ENCODE data around the gene SEZ6. TPM values are rescaled to one million over a fixed set of nuclear protein-coding genes. Genes with fewer than 3 reads are reported as not detected.

Gene SEZ6, protein sequence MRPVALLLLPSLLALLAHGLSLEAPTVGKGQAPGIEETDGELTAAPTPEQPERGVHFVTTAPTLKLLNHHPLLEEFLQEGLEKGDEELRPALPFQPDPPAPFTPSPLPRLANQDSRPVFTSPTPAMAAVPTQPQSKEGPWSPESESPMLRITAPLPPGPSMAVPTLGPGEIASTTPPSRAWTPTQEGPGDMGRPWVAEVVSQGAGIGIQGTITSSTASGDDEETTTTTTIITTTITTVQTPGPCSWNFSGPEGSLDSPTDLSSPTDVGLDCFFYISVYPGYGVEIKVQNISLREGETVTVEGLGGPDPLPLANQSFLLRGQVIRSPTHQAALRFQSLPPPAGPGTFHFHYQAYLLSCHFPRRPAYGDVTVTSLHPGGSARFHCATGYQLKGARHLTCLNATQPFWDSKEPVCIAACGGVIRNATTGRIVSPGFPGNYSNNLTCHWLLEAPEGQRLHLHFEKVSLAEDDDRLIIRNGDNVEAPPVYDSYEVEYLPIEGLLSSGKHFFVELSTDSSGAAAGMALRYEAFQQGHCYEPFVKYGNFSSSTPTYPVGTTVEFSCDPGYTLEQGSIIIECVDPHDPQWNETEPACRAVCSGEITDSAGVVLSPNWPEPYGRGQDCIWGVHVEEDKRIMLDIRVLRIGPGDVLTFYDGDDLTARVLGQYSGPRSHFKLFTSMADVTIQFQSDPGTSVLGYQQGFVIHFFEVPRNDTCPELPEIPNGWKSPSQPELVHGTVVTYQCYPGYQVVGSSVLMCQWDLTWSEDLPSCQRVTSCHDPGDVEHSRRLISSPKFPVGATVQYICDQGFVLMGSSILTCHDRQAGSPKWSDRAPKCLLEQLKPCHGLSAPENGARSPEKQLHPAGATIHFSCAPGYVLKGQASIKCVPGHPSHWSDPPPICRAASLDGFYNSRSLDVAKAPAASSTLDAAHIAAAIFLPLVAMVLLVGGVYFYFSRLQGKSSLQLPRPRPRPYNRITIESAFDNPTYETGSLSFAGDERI
- 0.30 TPM for total RNA-seq

DNA sequence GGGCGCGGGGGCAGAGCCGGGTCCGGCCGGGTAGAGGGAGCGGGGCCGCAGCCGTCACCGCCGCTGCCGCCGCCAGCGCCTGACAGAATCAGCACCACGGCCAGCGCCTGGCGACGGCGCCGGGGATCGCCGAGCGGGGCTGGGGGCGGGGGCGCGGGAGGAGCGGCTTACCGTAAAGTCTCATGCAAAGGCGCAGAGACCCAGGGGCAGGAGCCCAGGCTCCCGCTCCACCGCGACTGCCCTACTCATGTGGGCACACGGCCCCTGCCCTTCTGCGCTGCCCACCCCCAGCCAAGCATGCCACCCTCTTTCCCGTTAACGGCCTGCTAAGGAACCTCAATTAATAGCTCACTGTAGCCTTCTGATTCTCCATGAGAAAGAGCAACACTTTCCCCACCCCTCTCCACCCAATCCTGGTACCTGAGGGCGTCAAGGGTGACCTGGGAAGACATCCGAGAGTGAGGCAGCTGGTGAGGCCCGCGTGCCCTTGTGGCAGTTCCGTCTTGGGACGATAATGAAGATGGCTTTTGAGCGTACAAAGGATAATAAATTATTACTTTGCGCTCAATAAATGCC, at the start of gene SEZ6:
TSS of gene SEZ6 (minus strand) at position 98 of the 576 bp plus-strand sequence. CDS start 164 bp downstream, outside the sequence.
- peak; percentile 37 for DNase-seq

DNA sequence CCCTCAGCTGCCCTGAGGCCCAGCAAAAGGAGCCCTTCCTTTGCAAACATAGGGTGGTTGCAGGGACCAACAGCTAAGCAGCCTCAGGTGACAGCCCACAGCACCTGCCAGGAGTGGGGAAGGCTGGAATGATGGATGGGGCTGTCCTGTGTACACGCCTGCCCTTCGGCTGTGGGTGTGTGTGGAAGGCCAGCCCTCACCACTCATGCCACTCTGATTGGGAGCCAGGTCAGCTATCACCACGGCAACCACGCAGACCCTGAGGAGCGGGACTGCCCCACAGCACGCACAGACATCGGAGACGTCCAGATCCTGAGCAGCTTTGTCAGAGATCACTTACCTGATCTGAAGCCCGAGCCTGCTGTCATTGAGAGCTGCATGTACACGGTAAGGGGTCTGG, 49.0 kb upstream of the SEZ6 start:
- no peak for DNase-seq

DNA sequence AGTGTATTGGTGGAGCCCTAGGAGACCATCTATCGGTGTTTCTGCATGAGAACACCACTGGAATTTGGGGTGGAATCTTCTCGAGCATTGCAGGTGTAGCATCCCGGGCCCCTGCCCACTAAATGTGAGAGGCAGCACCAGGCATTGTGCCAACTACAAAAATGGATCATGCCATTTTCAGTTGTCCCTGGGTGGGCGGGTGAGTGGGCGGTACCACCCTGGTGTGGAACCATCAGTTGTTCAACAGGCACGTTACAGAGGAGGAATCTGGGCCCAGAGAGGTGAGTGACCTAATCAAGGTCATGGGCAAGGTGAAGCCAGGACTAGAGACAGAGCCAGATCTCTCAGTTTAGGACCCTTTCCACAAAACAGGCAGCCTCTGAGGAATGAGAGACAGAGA, 45.9 kb upstream of the SEZ6 start:
- no peak for DNase-seq

DNA sequence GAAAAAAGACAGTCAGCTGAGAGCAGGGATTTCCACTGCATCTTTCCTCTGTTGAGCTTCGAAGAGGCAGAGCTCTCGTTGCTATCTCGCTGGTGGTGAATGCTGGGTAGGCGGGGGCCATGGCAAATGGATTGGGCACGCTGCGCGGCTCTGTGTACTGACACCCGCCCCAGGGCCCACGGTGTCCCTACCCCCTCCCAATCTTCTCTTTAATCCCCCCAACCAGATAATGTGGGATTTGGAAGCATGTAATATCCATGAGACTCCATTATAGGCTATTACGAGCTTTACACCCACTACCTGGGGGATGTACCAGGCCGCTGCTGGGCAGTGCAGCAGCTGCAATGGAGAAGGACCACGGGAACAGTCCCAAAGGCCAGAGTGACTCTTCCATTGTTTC, 45.4 kb upstream of the SEZ6 start:
- DNase-seq, result no peak

DNA sequence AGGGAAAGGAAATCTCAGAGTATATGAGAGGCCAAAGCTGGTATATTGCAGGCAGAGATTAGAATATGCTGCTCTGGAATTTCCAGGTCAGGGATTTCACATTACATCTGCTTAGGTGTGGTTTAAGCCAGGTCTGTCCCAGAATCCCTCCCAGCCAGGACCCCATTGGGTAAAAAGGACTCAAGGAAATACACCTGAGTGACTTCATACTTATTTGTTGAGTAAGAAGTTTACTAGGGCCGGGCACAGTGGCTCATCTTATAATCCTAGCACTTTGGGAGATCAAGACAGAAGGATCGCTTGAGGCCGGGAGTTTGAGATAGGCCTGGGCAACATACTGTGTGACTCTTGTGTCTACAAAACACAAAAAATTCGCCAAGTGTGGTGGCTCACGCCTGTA, 44.3 kb upstream of the SEZ6 start:
- DNase-seq, result no peak

DNA sequence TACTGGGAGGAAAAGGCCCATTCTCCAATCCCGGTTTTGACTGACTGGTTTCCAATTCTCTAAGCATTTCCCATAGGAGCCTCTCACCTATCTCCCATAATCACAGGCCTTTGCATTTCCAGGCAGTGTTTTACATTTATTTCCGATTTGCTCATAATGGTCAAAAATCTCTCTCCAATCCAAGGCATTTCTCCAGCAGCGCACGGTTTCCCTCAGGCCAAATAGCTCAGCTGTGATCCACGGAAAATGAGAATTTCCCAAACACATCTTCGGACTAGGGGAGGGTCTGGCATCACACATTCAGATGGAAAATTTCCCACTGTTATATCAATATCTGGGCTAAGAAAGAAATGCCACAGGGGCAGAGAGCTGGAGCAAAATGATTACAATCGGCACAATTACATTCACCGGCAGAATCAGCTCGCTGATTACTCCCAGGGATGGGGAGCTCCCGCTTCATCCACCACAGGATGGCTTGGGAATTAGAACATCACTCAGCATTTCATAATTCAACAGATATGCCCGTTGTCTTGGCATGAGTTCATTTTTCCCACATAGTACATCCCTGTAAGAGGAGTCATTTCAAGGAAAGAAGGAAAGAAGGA, 43.8 kb upstream of the SEZ6 start:
- no peak for DNase-seq

DNA sequence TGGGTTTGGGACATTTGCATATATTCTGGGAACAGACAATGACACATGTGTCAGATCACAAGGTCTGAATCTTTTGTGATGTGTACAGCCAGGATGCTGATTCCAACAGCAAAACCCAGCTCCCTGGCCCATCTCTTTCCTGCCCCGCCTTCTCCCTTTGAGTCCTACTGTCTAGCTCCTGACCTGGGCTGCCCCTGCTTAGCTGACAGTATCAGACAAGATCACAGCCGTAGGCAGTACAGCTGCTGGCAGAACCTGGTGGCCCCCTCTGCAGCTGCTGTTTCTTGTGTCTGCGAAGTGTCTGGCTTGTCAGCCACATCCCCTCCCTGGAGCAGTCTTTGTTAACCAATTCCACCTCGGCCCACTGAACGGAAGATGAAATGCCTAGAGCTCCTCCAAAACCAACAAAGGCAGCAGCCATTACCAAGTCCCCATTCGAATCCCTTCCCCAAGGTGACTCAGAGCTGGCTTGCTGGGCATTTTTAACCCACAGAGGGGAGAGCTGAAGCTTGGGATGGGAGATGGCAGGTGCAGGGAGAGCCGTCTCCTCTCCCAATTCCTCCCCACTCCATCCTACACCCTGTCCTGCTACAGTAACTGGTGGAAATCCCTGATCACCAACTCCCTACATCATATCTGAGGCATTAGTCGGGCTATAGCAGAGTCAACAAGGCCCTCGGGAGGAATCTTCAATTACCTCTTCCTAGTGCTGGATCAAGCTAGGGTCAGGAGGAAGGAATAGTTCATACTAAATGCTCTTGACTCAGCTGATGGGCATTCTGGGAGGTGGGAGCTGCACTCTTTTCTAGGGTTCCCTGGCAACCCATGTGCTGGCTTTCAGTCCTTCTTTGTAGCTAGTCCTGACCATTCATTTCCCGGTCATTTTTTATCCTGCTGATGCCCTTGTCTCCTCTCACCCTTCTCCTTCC, 42.9 kb upstream of the SEZ6 start:
- DNase-seq, result no peak

DNA sequence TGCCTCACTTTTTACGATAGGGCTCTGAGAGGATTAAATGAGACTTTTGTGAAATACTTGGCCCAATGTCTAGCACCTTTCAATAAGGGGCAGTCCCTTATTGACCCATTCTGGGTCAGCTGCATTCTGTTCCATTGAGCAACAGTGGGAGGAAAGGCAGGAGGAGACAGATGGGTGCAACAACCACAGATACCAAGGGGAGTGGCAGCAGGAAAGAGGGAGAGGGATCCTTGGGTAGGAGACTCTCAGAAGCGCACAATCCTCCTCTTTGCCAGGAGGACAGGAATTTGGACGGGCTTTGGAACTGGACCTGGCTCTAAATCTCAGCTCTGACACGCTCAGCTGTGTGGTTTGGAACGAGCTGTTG, 40.6 kb upstream of the SEZ6 start:
- DNase-seq, result no peak

DNA sequence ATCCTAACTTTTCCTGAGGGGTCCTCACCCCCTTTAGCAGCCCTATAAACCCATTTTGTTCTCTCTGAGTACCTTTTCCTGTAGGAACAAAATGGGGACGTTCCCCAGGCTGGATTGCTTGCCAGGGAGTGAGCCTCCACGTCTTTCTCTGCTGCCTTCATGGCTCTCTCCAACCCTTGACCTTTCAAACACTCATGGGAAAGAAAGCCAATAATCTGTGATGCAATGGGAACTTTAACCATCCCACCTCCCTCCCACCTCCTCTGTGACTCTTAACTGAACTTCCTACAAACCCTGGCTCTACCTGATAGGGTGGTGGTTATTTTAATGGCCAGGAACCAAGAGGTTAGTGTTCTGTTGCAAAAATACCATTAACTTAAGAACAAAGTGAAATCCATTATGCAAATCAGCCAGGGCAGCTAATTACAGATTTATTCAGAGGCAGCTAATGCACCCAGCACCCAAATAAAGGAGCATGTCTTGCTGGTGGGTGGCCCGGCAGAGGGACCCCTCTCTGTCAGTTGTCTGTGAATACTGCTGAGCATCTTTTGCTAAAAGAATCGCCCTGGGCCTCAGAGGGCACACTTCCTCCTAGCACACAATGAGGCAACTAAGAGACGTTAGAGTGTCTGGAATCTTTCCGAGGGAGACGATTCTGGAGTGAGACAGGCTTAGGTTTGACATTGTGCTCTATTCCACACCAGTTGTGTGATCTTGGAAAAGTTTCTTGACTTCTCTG, 40.1 kb upstream of the SEZ6 start:
- DNase-seq, result no peak

DNA sequence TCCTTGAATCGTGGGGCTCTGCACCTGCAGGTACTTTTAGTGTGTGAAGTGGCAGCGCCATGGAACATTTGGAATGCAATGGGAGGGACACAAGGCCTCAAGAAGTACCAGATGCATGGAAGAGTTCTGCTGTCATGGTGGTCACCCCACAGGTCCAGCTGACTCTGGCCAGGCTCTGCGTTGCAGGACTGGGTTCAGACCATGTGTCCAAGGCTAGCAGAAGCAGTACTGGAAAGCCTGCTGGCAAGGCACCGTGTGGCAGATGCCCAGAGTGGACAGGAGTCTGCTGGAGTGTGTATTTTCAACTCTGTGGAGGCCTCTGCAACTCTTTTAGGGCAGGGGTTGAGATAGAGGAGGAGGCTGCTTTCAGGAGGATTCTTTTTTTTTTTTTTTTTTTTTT, 39.2 kb upstream of the SEZ6 start:
- no peak for DNase-seq

DNA sequence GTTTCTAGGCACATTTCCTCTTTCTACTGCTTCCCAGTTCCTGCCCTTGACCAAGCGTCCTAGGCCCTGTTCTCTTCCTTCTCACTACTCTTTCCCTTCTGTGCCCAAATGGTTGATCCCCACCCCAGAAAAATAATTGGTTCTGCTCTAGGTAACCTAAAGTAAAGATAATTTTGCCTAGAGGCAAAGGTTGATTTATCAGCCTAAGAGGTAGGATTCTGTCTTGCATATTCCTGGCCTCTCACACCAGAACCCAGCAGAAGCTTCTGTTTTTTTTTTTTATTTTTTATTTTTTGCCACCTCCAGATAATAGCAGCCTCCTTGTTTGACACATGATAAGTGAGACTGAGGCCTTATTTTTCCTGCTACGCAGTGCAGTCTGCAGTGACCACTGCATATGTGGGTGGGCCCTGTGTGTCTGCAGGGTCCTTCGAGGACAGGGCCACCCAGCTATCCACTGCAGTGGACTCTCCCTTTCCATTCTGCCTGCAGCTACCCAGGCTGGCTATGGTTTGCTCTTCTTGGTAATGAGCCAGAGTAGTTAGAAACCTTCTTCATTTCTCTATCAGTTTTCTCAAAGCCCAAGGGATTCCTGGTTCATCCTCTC, 37.8 kb upstream of the SEZ6 start:
- DNase-seq, result no peak

DNA sequence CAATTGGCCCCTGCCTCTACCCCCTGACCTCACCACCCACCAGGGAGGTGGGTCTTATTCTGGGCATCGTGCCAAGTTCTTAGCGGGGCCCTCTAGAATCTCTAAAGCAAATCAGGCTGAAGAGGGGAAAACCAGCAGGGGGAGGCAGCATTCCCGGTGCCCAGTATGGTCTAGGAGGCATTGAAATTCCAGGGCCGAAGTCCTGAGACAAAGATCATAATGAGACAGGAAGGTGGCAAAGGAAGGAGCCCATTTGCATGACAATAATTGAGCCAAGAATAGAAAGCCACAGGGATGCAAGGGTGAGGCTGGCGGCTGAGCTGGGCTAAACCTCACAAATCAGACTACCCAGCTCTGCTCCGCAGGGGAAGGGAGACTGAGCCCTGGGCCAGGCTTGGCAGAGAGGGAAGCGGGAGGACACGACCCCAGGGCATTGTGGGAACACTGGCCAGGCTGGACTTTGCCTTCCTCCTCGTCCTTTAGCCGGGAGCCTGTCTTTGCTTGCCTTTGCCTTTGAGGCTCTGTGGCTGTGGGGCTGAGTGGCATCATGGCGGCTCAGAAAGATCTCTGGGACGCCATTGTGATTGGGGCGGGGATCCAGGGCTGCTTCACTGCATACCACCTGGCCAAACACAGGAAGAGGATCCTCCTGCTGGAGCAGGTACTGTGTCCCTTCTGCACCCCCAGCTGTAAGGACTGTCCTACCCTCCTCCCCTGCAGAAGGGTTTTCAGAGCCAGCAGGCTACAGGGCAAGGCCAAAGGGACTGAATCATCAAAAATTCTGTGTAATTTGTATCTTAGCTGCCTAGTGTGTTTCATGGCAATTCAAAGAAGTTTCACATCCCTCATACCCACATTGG, 37.1 kb upstream of the SEZ6 start, which contains the start of gene PIPOX:
TSS of gene PIPOX (plus strand) at position 463 of the 860 bp plus-strand sequence. CDS start at position 548, 85 bp downstream.
- peak; percentile 15 for DNase-seq

DNA sequence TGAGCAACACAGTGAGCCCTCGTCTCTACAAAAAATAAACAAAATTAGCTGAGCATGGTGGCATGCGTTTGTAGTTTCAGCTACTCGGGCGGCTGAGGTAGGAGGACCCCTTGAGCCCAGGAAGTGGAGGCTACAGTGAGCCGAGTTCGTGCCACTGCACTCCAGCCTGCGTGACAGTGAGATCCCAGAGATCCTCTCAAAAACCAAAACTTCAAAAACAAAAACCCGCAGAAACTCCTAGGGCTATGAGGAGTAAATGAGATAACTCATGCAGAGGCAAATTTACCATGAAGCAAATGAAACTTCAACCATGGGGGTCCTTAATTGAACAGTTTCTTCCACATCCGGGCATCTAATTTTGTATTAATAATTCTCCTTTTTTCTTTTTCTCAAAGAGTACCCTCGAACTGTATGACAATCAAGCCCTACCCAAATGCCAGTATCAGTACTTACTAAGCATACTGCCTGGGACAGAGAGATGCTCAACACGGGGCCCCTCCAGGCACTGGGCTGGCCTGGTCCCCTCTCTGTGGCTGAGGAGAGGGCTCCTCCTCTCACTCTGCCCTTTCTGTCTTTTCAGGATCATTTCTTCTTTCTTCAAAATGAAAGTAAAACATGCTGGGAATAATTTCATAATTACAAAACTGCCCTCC, 36.3 kb upstream of the SEZ6 start:
- DNase-seq, result no peak

DNA sequence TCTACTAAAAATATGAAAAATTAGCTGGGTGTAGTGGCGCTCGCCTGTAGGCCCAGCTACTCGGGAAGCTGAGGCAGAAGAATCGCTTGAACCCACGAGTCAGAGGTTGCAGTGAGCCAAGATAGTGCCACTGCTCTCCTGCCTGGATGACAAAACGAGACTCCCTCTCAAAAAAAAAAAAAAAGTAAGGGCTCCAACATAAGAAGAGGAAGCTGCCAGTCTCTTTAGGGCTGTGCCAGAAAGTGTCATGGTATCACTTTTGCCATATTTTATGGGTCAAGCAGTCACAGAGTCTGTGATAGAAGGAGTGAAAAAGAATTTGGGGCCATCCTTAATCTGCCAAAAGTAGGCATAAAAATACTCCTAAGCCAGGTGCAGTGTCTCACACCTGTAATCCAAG, 35.7 kb upstream of the SEZ6 start:
- DNase-seq, result no peak

DNA sequence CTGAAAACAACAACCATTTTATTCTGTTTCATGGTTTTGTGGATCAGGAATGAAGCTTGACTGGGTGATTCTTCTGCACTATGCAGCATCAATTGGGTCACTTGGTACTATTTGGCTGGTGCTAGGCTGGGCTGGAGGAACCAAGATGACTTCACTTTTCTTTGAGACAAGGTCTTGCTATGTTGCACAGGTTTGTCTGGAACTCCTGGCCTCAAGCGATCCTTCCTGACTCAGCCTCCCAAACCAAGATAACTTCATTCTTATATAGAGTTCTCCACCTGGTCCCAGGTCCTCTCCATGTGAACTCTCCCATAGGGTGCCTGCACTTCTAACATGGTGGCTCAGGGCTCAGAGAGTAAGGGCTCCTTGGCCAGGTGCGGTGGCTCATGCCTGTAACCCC, 35.3 kb upstream of the SEZ6 start:
- no peak for DNase-seq

DNA sequence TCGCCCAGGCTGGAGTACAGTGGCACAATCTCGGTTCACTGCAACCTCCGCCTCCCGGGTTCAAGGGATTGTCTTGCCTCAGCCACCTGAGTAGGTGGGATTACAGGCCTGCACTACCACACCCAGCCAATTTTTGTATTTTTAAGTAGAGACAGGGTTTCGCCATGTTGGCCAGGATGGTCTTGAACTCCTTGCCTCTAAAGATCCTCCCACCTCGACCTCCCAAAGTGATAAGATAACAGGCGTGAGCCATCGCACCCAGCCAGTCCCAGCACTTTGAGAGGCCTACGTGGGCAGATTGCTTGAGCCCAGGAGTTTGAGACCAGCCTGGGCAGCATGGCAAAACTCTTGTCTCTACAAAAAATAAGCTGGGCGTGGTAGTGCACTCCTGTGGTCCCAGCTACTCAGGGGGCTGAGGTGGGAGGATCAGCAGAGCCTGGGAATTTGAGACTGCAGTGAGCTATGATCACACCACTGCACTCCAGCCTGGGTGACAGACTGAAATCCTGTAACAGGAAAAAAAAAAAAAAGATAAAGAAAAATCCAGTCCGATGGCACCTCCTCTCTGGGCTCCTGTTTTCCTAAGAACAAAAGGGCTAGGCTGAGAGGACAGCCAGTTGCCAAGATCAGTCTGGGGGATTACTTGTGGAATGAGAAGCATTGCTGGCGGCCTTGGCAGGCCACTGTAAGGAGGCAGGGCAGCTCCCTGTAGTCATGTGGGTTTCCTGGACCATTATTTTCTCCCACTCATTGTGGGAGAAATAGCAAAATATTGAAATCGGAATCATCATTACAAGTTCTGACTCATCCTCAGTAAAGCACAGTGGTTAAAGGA, 34.1 kb upstream of the SEZ6 start:
- DNase-seq, result no peak

DNA sequence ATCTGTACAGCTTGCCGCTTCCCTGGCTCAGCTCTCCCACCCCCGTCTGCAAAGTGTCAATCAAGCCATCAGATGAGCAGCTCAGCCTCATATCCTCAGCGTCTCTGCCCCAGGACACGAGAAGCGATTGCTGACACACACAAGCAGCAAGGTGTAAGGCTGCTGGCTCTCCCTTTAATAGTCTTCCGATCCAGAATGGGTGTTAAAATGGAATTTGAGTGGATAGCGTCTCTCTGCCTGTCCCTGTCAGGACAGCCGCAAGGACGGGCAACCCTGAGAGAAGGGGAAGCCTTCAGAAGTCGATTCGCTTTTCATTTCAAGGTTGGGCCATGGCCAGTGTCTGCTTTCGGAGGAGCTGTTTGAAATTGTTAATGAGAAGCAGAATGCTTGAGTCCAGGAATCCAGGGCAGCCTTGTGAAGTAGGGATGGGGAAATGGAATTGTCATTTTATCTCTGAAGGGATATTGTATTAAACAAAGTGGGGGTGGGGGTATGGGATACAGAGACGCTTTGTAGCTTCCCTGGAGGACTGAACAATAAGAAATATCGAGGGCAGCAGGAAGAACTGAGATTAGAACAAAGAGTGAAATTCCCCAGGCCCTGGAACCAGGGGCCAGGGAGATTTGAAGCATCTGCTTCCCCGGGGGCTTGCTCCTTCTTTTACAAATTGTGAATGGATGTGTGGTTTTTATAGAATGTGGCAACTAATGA, 32.4 kb upstream of the SEZ6 start:
- DNase-seq, result no peak

Measured in skin of body (tissue), 2 donors.